WTC11 (cell line): ENCODE results near the gene NFATC2.

Experiments
- CREM ChIP-seq: sonication (generic); formaldehyde crosslinking; IDR thresholded peaks from 2 replicates; pipeline ENCODE4 v1.8.1; 2022; ENCODE audit warnings: mild to moderate bottlenecking, missing genetic modification reagents, moderate library complexity
- CTCF ChIP-seq: fragments of 200-600 bp; IDR thresholded peaks from 2 replicates; pipeline ENCODE4 v1.8.0; 2022; ENCODE audit warnings: antibody characterized with exemption
- E2F4 ChIP-seq: sonication (generic); formaldehyde crosslinking; IDR thresholded peaks from 2 replicates; pipeline ENCODE4 v1.8.1; 2022; ENCODE audit warnings: low read depth, mild to moderate bottlenecking, moderate library complexity, missing genetic modification reagents, borderline replicate concordance
- FOXP4 ChIP-seq: sonication (generic); formaldehyde crosslinking; IDR thresholded peaks from 2 replicates; pipeline ENCODE4 v1.8.0; 2022; ENCODE audit warnings: mild to moderate bottlenecking, missing genetic modification reagents
- TEAD4 ChIP-seq: sonication (generic); formaldehyde crosslinking; IDR thresholded peaks from 2 replicates; pipeline ENCODE4 v1.8.0; 2022; ENCODE audit warnings: mild to moderate bottlenecking, missing genetic modification reagents
- USF1 ChIP-seq: sonication (generic); formaldehyde crosslinking; IDR thresholded peaks from 2 replicates; pipeline ENCODE4 v1.8.0; 2022; ENCODE audit warnings: mild to moderate bottlenecking, missing genetic modification reagents
- USF2 ChIP-seq: sonication (generic); formaldehyde crosslinking; IDR thresholded peaks from 2 replicates; pipeline ENCODE4 v1.8.1; 2023; ENCODE audit warnings: mild to moderate bottlenecking, missing genetic modification reagents, moderate library complexity
- ZNF121 ChIP-seq: sonication (generic); formaldehyde crosslinking; IDR thresholded peaks from 2 replicates; pipeline ENCODE4 v1.8.0; 2023; ENCODE audit warnings: missing genetic modification reagents
- ZNF232 ChIP-seq: sonication (generic); formaldehyde crosslinking; IDR thresholded peaks from 2 replicates; pipeline ENCODE4 v1.8.0; 2022; ENCODE audit warnings: mild to moderate bottlenecking, missing genetic modification reagents
- ZSCAN18 ChIP-seq: fragments of 250-450 bp; sonication (Bioruptor Pico); IDR thresholded peaks from 2 replicates; pipeline ENCODE4 v2.1.2; 2022; ENCODE audit warnings: mild to moderate bottlenecking, moderate library complexity

GRCh38 chr20:51398083-51398482, 144.4 kb downstream of the NFATC2 start:
- no peak for TF ChIP-seq ZNF121
- TF ChIP-seq E2F4, result no peak
- TF ChIP-seq CTCF, result no peak
- TF ChIP-seq USF1 (CRISPR knock-in tag), result no peak
- no peak for TF ChIP-seq TEAD4 (CRISPR knock-in tag)
- no peak for TF ChIP-seq CREM (CRISPR knock-in tag)
- TF ChIP-seq ZSCAN18 (CRISPR knock-in tag), result no peak
- no peak for TF ChIP-seq USF2 (CRISPR knock-in tag)
- no peak for TF ChIP-seq ZNF232 (CRISPR knock-in tag)
- TF ChIP-seq FOXP4, result no peak
